Activated CD8-positive, alpha-beta memory T cell treated with anti-CD3 and anti-CD28 coated beads, Interleukin-2, amount 50 U/mL, for 48 hours (primary cell): Measurements from ENCODE around the gene DPF3.

ENCODE experiments used
- DNase-seq: peaks from one replicate; pipeline ENCODE4 v3.0.0-alpha.2; 2020

DPF3 gene

DNA sequence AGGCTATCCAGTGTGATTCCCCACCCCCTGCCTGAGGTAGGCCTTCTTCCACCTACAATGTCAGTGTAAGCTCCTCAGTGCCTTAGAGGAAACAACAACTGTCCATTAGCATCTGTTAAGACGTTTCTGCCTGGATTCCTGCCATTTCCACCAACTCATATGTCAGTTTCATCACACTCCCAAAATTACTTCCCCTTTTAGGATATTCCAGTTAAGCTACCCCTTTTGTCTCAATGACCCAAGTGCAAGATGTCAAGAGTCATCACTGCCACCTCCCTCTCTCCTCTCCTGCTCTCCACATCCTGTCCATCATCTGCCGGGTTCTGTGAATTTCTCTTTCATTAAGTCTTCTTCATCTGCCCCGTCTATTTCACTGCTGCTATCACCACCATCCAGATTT, 189.4 kb downstream of the DPF3 start:
- no peak for DNase-seq

GRCh38 chr14:72701605-72702004, 192.3 kb downstream of the DPF3 start:
- no peak for DNase-seq

GRCh38 chr14:72701237-72701565, 192.7 kb downstream of the DPF3 start:
- DNase-seq: no peak

GRCh38 chr14:72700338-72701236, 193.3 kb downstream of the DPF3 start:
- no peak for DNase-seq

DNA sequence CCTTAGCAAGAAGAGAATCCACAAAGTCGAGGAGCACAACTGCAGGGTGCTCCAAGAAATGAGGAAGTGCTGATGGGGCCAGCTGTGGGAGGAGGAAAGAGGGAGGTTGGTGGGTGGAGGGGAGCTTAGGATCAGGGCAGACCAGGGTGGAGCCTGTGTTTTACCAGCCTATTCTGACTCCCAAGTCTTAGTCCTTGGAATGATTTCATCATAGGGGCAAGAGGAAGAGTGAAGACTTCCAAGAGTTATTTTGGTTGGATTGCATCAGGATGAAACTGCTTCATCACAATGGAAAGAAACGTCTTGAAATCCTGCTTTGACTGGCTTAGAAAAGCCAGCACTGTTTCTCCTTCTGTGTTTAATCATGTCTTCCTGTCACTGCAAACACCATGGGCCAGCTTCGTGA, 194.0 kb downstream of the DPF3 start:
- no peak for DNase-seq

DNA sequence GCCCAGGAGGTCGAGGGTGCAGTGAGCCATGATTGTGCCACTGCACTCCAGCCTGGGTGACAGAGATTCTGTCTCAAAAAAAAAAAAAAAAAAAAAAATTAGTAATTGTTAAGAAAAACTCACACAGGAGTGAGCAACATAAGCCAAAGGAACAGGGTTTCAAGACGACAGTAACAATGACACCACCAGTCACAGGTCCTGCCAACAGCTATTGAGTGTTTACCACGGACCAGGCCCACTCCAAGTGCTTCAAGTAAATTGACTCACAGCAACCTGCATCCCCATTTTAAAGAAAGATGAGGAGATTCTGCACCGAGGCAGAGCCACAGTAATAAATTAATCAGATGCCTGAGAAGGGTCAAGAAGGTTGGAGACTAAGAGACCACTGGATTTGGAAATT, 194.5 kb downstream of the DPF3 start:
- no peak for DNase-seq

- no peak for DNase-seq
These were observed 201.2 kb downstream of the DPF3 start for GRCh38 chr14:72692696-72693095.

GRCh38 chr14:72690324-72690723, 203.6 kb downstream of the DPF3 start:
- no peak for DNase-seq

- no peak for DNase-seq
These were observed 204.8 kb downstream of the DPF3 start for GRCh38 chr14:72688990-72689671.

DNA sequence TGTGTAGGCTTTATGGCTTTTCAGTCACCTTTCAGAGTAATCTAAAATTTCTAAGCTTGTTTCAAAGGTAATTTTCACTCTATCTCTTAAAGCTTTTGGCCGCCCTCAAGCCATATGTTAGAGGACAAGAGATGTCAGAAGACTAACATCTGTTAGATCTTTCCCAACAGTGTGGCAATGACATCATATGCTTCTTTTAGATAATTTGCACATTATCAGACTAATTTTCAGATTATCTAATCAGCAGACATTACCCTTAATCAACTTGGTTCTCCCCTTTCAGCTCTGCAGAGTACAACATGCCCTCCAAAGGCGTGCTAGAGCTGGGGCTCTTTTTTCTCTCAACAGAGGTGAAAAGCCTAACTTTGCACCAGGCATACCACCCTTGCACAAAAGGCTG, 207.1 kb downstream of the DPF3 start:
- DNase-seq: no peak

DNA sequence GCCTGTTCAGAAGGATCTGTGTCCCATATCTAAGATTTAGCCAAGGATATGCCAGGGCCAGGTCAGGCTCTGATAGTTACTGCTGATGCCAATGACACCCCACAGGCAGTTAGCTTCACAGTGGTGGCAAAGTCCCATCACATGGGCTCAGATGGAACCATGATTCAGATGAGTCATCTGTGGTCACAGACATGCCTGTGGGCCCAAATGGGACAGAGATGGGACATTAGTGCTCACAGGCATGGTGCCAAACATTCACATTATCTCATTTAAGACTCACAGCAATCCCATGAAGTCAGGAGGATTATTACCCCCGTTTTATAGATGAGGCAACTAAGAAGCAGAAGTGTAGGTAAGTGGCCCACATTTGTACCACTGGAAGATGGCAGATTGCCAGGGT, 207.8 kb downstream of the DPF3 start:
- DNase-seq: no peak

- DNase-seq: no peak
These were observed 208.4 kb downstream of the DPF3 start for GRCh38 chr14:72685456-72685855.

DNA sequence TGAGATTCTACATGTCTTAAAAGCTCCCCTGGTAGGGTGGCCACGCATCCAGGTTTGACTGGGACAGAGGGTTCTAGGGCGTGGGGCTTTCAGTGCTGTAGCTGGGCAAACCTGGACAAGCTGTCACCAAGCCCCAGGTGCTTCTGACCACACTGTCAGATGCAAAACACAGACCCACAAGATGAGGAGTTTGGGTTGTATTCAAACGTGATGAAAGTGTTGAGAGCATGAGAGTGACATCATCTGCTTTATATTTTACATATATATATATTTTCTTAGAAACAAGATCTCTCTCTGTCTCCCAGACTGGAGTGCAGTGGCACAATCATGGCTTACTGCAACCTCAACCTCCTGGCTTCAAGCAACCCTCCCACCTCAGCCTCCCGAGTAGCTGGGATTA, 210.1 kb downstream of the DPF3 start:
- no peak for DNase-seq

GRCh38 chr14:72682188-72682587, 211.7 kb downstream of the DPF3 start:
- no peak for DNase-seq

DNA sequence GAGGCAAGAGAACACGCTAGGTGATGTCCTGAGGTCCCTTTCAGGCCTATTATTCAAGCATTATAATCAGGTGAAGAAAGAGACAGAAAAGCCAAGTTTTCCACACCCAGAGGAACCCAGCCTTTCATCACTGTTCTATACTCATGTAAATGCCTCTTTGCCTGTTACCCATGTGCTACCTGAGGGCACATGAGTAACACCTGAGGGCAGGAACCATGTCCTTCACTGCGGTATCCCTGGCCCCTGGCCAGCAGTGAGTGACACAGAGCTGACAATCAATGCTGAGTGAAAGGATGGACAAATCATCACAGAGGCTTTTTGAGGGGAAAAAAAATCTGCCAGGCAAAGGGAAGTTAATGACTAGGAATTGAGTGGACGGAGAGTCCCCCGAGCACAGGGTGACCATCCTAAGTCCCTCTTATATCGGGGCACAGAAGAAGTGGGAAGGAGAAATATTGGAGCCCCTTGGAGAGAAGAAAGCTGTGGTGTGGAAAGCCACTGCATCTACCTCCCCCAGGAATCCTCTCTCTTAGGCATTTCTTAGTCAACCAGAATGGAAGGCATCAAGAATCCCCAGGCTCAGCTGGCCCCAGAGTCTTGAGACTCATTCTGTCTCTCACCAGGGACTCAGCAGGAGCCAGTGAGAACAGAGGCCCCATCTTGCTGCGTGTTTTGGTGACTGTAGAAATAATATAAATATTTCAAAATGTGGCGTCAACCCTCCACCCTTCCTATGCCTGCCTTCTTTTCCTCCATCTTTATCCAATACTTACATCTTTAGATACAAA, 212.9 kb downstream of the DPF3 start:
- no peak for DNase-seq

DNA sequence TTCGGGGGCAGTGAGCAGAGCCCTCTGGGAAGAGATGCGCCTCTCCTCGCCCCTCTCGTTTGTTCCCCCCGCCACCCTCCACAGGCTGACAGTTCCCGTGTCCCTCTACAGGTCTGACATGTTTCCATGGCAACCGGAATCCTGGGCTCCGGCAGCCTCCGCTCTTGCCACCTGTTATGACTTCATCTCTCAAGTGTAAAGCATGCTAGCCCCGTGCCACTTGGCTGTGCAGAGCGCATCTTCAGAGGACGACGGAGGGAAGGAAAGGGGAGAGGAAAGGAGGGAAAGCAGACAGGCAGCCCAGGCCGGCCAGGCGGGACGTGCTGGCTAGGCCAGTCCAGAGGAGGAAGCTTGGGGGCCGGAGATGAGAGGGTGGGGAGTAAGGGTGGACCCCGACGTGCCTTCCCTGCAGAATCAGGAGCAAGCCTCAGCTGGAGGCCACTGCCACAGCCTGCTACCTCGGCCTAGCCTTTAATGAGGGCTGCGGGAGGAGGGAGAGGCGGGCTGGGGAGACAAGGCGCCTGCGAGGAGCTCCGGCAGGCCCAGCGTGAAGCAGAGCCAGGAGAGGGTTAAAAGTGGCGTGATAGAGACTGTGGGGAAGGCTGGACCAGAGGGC, 214.3 kb downstream of the DPF3 start:
- no peak for DNase-seq

DNA sequence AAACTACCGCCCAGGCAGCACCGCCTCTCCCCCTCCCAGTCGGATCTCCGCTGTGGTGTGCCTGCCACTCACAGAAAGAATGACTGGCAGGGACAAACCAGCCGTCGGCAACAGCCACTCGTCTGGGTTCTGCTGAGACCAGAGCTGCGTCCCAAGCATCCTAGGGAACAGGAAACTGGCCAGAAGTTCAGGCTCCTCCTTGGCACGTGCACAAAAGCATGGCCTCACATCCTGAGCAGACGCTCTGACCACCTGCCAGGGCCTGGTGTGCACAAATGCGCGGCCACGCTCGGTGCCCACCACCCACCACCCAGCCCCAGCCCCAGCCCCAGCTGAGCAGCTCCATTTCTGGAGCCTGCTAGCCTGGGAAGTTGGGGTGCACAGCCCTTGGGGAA, 214.8 kb downstream of the DPF3 start:
- DNase-seq: no peak

GRCh38 chr14:72678356-72678755, 215.5 kb downstream of the DPF3 start:
- DNase-seq: no peak

DNA sequence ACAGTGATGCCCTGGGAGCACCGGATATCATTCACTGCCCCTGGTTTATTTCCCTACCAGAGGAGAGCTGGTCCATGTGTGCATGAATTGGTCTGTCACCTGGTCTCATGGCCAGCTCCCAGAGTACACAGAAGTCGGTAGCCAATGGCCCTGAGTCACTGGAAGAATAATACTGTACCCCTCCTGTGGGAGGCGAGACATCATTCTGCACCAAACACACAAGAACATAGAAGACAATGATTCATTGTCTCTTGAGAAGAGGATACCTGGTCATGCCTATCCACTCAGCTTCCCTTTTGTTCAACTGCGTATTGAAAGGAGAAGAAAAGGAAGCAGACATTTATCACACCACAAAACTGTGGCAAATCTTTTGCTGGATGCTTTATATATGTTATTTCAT, 216.2 kb downstream of the DPF3 start:
- DNase-seq: no peak

DNA sequence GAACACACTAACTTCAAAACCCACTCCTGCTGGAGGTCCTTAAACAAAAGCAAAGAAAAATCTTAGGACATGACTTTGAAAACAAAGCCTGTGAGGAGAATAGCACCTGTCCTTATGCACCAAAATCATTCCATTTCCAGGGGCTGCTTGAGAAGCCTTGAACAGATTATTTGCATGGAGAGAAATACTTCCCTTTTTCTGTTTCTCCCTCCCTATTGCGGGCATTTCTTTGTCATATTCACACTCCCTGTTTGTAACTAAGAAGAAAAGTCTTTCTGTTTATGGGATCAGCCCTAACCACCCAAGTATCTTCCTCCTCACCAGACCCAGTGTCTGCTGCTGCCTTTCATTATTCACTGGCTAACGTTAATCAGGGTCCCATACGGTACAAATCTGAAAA, 218.8 kb downstream of the DPF3 start:
- DNase-seq: no peak

DNA sequence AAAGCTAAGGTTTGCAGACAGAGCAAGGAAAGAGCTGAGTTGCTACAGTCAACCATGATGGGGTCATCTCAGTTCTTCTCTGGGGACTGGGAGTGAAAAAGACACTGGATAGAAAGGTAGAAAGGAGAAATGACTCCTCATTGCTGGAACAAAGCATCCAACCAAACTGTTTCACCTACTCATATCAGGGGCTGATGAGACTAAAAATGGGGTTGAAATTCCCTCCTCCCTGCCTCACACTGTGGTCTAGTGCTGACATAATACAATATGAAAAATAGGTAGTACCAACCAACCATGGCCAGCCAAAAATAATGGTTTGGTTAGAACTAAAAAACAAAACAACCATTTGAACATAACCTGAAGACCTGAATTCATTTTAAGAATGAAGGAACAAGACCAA, 220.7 kb downstream of the DPF3 start:
- no peak for DNase-seq

- no peak for DNase-seq
These were observed 227.3 kb downstream of the DPF3 start for GRCh38 chr14:72666610-72667009.

GRCh38 chr14:72665259-72665658, 228.6 kb downstream of the DPF3 start:
- DNase-seq: no peak
